ENCODE measurements around the gene SZT2. TPM values are rescaled to one million over a fixed set of nuclear protein-coding genes. Genes with fewer than 3 reads are reported as not detected.
"Not testable (repeated sequence)": the region's sequence is repeated elsewhere in the genome, so short reads cannot be mapped to it uniquely, and the experiment has no call there.

Gene SZT2
- total and polyA plus RNA-seq, 2 of the 13 experiments (the other 11 are each of a cell fraction or from before 2014, with no cell fraction given), result 8.0 to 8.8 TPM

- H3K9ac ChIP-seq (ENCODE audit: insufficient read depth, low read depth, low read length); intact Hi-C loops (cut with micrococcal nuclease; ENCODE audit: unreplicated experiment); POLR2A ChIA-PET; FAIRE-seq; H2AFZ ChIP-seq (ENCODE audit: low read length); ATAC-seq; H4K20me1 ChIP-seq (ENCODE audit: insufficient read depth, low read length); H3K27me3 ChIP-seq (ENCODE audit: control insufficient read depth in 1 of 2, insufficient read depth in 2 of 2, low read length in 2 of 2); H3K36me3 ChIP-seq (replicated peaks in 1 of 2; ENCODE audit: control insufficient read depth in 1 of 2, insufficient read depth in 2 of 2, low read length in 2 of 2); H3K4me2 ChIP-seq (ENCODE audit: low read depth, low read length); DNase-seq (ENCODE audit: low spot score); H3K27ac ChIP-seq (ENCODE audit: extremely low read length, insufficient read depth, low read length); CTCF ChIA-PET (ENCODE audit: low intra/inter-chr PET ratio, low total read pairs); H3K4me3 ChIP-seq (replicated peaks in 1 of 3; ENCODE audit: insufficient read depth in 1 of 3, low read depth in 2 of 3, low read length in 3 of 3); H3K9me3 ChIP-seq (ENCODE audit: low read length); H3K79me2 ChIP-seq (ENCODE audit: insufficient read depth, low read length); in situ Hi-C loops (cut with HindIII; ENCODE audit: extremely low pct_ligation_motif_present, low pct_unique_long_range_greater_than_20kb); BruUV-seq (replicated peaks): not testable (repeated sequence)
- peaks cover 10% of the 10 kb centered on the region for H3K4me1 ChIP-seq (ENCODE audit: insufficient read depth, low read length)
- WGBS (ENCODE audit: low lambda C conversion rate), result 29% methylated on average over 3 of the region's 3 CpGs
Measured at GRCh38 chr1:43458379-43458778, 68.7 kb downstream of the SZT2 start.

- H3K27me3 ChIP-seq (ENCODE audit: control insufficient read depth in 1 of 2, insufficient read depth in 2 of 2, low read length in 2 of 2), result no peaks in the 10 kb centered on the region
- CTCF ChIA-PET (ENCODE audit: low intra/inter-chr PET ratio, low total read pairs), result no interaction called here
- DNase-seq (ENCODE audit: low spot score) (peak; percentile 30), ATAC-seq (peak; percentile 21; the same call in 1 of the 3 replicates), FAIRE-seq (no peak)
- no peak overlapping the region for H3K4me2 ChIP-seq (ENCODE audit: low read depth, low read length)
- H3K9ac ChIP-seq (ENCODE audit: insufficient read depth, low read depth, low read length), result no peak overlapping the region
- H3K4me3 ChIP-seq (replicated peaks in 1 of 3; ENCODE audit: insufficient read depth in 1 of 3, low read depth in 2 of 3, low read length in 3 of 3), result no peak overlapping the region
- intact Hi-C loops (cut with micrococcal nuclease; ENCODE audit: unreplicated experiment) (no loop called here), in situ Hi-C loops (cut with HindIII; ENCODE audit: extremely low pct_ligation_motif_present, low pct_unique_long_range_greater_than_20kb) (no loop called here)
- no peak overlapping the region for H3K27ac ChIP-seq (ENCODE audit: extremely low read length, insufficient read depth, low read length)
- H3K9me3 ChIP-seq (ENCODE audit: low read length), result no peaks in the 10 kb centered on the region
- H3K36me3 ChIP-seq (replicated peaks in 1 of 2; ENCODE audit: control insufficient read depth in 1 of 2, insufficient read depth in 2 of 2, low read length in 2 of 2), result no peaks in the 10 kb centered on the region
- peaks cover 38% of the 10 kb centered on the region for H3K4me1 ChIP-seq (ENCODE audit: insufficient read depth, low read length)
- POLR2A ChIA-PET, result no interaction called here
- no peaks in the 10 kb centered on the region for H4K20me1 ChIP-seq (ENCODE audit: insufficient read depth, low read length)
- H3K79me2 ChIP-seq (ENCODE audit: insufficient read depth, low read length), result no peaks in the 10 kb centered on the region
- no TSS peak for BruUV-seq (replicated peaks)
- H2AFZ ChIP-seq (ENCODE audit: low read length), result no peak overlapping the region
- no peak for TF ChIP-seq KIAA2018 (CRISPR knock-in tag; IDR thresholded peaks at IDR 0.05; ENCODE audit: borderline replicate concordance)
- peak; percentile 50; the same call in 1 of the 2 replicates for TF ChIP-seq CEBPB (IDR thresholded peaks at IDR 0.05; ENCODE audit: borderline replicate concordance, low read depth, low read length)
- TF ChIP-seq ZNF564 (CRISPR knock-in tag; IDR thresholded peaks at IDR 0.05), result peak; percentile 89
- WGBS (ENCODE audit: low lambda C conversion rate), result 37% methylated on average over 5 of the region's 5 CpGs
Measured at GRCh38 chr1:43460988-43461693, 71.4 kb downstream of the SZT2 start.
